ENCODE results near the gene PLXNC1.

- TF ChIP-seq, protein P1, sequence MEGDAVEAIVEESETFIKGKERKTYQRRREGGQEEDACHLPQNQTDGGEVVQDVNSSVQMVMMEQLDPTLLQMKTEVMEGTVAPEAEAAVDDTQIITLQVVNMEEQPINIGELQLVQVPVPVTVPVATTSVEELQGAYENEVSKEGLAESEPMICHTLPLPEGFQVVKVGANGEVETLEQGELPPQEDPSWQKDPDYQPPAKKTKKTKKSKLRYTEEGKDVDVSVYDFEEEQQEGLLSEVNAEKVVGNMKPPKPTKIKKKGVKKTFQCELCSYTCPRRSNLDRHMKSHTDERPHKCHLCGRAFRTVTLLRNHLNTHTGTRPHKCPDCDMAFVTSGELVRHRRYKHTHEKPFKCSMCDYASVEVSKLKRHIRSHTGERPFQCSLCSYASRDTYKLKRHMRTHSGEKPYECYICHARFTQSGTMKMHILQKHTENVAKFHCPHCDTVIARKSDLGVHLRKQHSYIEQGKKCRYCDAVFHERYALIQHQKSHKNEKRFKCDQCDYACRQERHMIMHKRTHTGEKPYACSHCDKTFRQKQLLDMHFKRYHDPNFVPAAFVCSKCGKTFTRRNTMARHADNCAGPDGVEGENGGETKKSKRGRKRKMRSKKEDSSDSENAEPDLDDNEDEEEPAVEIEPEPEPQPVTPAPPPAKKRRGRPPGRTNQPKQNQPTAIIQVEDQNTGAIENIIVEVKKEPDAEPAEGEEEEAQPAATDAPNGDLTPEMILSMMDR (IDR thresholded peaks at IDR 0.05), result no peak
- TF ChIP-seq POLR2A (IDR thresholded peaks at IDR 0.05), result no peak
Observed at GRCh38 chr12:94172031-94172430, 23.7 kb downstream of the PLXNC1 start.
